Stimulated activated CD4-positive, alpha-beta T cell treated with anti-CD3 and anti-CD28 coated beads, Interleukin-12 subunit alpha, Interleukin-12 subunit beta, amount 100 ng/mL, for 48 hours (primary cell): ENCODE data around the gene ZNF785.
"Not testable (repeated sequence)": the region's sequence is repeated elsewhere in the genome, so short reads cannot be mapped to it uniquely, and the experiment has no call there.

Experiments used
- DNase-seq, 3 donors: peaks; one replicate each; pipeline ENCODE4 v3.0.0-alpha.2; 2020; ENCODE audit warnings: low read depth in 2 of 3, low spot score in 1 of 3

The ZNF785 gene

DNA sequence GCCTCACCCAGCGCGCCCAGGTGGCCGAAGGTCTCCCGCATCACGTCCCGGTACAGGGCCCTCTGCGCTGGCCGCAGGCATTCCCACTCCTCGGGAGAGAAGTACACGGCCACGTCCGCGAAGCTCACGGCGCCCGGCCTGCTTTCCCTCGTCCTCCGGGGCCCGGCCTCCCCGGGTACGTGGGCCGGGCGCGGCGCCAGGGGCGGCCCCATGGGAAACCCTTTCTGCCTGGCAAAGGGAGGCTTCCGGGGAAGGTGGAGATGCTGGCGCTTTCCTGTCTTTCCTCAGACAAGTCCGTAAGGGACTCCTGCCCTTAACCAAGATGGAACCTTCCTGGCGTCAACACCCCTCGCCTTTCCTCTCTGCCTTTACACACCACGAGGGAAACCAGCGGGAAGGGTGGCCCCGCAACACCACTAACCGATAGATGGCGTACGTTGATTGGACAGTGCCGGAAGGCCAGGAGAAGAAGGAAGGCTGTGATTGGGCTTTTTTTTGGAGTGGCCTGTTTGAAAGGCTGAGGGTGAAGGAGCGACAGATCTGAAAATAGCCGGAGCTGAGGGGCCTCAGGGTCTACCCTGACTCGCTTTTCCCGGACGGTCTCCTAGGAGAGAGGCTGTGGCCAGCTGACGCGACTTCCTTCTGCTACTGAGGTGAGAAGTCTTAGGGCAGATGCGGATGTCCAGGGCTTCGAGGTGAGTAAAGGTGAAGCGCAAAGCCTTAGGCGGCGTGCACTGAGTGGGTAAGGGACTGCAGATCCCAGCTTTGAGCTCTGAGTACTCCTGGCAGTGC is at the start of gene ZNF785:
Gene ZNF785 (minus strand): TSS at position 298 of the 792 bp plus-strand sequence. CDS start 86 bp downstream, at position 212.
- peak; percentile 88 to 92 (median 92) for DNase-seq

DNA sequence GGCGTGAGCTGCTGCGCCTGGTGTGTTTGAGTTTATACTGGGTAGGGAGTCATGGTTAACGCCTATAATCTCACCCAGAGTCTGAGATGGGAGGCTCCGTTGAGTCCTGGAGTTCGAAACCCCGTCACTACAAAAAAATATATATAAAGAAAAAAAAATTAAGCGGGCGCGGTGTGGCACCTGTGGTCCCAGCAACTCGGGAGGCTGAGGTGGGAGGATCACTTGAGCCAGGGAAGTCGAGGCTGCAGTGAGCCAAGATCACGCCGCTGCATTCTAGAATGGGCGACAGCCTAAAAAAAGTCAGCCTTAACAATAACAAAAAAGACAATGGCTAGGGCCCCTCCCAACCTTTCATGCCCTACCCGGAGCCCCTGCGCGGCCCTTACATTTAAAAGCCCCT is 48.0 kb upstream of the ZNF785 start:
- no peak for DNase-seq

DNA sequence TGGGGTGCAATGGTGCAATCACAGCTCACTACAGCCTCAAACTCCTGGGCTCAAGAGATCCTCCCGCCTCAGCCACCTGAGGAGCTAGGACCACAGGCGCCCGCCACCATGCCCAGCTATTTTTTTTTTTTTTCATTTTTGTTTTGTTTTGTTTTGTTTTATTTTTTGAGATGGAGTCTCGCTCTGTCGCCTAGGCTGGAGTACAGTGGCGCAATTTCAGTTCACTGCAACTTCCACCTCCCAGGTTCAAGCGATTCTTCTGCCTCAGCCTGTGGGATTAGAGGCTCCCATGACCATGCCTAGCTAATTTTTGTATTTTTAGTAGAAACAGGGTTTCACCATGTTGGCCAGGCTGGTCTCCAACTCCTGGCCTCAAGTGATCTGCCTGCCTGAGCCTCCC is 47.0 kb upstream of the ZNF785 start:
- not testable (repeated sequence) for DNase-seq

DNA sequence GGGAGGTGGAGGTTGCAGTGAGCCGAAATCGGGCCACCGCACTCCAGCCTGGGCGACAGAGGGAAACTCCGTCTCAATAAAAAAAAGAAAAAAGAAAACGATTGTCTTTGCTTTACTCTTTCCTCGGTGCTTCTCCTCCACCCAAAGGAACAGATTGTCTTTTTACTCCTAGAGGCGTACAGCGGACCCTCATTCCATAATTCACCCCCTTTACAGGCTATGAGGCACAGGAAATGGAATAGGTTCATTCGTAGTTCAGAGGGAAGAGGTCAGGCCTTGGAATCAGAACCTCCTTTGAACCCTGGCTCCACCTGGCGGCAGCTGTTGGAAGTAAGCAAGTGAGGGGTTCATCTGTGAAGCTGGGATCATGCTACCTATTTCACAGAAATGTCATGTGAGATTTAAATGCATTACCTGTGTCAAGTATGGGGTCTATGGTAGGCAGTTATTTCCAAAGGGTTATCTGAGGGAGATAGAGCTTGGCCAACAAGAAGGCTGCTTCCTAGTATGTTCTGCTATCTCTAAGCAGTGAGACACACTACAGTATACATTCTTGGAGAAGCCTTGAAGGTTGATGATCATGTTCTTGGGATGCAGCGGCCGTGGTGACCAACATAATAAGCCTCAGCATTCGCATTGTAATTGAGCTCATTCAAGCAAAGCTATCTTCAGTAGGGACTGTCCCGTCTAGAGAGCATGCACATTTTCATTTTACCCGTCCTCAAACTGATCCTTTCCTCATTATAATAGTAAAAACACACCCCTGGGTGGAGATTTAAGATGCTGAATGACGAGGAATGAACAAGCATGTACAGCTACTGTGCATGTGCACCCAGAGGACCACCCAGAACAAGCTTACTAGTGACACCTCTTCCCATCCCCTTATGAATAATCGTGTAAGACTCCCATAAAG is 43.4 kb upstream of the ZNF785 start:
- peak; percentile 80 to 98 (median 85) for DNase-seq

DNA sequence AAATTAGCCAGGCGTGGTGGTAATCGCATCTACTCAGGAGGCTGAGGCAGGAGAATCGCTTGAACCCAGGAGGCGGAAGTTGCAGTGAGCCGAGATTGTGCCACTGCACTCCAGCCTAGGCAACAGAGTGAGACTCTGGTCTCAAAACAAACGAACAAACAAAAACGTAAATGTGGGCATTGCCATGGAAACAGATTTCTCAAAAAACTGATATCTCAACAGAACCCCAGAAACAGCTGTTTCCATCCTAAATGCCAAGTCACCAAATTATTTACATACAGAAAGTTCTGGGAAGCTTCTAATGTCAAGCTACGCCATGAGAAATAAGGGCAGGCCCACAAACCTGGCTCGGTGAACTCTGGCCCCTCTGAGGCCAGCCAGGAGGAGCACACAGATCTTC is 40.7 kb upstream of the ZNF785 start:
- no peak for DNase-seq

DNA sequence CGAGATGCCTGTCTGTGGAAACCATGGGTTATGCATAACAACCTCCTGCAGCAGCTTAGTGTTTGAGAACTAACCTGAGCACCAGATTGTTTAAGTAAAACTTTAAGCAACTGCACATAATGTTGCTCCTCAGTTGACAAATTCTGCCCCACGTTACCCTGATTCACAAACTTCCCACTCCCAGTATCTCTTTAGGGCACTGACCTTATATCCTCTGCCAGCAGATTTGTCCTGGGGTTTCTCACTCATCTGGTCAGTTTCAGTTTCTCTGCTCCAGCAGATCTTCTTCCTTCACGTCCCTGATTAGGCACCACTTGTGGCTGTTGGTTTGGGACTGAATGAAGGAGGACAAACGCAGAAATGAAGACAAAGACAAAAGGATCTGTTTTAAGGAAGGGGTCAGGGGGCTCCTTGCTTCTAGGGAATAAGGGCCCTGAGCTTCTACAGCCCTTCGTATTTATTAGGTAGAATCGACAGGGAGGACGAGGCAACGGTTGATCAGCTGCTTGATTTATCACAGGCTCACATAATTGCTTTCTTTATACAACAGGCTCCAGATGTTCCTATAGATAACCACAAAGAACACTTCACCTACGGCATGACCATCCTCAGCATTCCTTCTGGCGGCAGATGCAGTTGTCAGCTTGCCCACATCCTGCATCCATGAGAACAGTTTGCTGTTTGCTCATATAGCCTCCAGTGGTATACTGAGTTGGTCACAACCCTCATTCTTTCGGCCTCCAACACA is 38.2 kb upstream of the ZNF785 start:
- no peak for DNase-seq

DNA sequence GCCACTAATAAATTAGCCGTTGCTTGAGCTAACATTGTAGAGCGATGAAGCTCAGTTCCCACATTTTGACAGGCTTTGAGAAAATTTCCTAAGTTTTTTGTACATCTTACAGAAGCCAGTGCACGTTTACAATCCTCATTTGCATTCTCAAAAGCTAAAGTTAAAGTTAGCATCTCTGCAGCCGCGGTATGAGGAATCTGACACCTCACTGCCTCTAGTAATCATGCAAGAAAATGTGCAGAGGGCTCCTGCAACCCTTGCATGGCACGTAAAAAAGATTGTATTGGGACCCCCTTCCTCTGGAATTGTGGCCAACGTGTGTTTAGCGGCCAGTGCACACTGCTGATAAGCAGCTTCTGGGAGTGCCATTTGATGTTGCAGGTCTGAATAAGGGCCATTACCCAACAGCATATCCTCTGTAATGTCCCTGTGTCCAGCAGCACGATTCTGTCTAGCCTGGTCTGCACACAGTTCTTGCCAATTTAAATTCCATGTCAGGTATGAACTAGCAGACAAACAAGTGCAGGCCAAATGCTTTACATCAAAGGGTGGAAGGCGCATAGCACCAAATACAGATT is 37.0 kb upstream of the ZNF785 start:
- no peak for DNase-seq

DNA sequence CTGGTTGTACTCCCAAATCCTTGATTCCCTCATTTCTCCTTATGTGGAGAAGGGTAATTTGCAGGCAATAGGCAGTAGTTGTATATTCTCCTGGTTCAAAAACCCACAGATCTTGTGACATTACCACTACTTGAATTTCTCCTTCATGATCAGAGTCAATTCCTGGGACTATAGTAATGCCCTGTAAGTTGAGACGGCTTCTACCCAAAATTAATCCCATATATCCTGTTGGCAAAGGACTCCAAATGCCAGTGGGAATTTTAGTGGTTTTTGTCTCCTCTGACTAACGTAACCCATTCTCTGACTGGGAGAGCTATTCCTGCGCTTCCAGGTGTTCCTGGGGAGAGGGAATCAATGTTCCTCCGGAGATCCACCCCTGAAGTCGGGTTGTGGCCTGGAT is 36.3 kb upstream of the ZNF785 start:
- no peak for DNase-seq

DNA sequence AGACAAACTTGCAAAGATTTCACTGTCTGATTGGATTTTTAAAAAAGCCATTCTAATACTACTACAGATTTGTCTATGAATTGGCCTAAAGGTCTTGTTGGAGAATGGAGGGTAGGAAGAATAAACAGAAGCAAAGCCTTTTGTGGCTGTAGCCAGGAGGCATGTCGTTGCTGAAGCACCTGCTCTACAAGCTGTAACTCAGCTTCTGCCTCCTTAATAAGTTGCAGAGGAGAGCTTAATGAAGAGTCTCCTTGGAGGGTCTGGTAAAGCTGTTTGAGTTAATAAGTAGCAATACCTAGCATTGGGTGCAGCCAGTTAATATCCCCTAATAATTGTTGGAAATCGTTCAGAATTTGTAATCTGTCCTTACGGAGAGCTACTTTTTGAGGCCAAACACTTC is 34.7 kb upstream of the ZNF785 start:
- no peak for DNase-seq

DNA sequence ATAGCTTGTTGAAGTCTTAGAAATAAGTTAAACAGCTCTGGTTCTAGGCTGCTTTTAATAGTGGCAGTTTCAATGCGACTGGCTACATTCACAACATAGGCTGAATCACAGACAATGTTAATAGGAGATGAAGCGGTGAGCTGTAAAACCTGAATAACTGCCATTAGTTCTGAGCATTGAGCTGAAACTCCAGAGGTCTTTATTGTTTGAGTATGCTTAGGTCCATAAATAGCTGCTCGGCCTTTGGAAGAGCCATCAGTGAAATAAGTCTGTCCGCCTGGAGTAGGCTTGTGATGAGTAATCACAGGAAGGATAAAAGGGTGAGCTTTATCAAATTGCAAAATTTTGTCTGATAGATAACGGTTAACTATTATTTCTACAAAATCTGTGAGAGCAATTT is 34.1 kb upstream of the ZNF785 start:
- DNase-seq = no peak

DNA sequence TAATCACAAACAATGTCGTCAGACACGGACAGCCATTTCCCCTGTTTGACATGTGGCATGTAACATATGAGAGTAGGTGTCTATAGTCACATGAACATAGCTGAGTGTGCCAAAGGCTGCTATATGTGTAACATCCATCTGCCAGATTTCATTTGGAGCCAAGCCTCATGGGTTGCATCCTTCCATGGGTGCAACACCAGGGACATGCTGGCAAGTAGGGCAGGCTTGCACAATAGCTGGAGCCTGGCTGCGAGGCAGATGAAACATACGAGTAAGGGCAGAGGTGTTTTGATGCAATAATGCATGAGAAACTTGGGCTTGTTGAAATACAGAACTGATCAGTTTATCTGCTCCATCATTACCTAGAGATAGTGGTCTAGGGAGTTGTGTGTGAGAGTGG is 33.7 kb upstream of the ZNF785 start:
- DNase-seq = no peak

DNA sequence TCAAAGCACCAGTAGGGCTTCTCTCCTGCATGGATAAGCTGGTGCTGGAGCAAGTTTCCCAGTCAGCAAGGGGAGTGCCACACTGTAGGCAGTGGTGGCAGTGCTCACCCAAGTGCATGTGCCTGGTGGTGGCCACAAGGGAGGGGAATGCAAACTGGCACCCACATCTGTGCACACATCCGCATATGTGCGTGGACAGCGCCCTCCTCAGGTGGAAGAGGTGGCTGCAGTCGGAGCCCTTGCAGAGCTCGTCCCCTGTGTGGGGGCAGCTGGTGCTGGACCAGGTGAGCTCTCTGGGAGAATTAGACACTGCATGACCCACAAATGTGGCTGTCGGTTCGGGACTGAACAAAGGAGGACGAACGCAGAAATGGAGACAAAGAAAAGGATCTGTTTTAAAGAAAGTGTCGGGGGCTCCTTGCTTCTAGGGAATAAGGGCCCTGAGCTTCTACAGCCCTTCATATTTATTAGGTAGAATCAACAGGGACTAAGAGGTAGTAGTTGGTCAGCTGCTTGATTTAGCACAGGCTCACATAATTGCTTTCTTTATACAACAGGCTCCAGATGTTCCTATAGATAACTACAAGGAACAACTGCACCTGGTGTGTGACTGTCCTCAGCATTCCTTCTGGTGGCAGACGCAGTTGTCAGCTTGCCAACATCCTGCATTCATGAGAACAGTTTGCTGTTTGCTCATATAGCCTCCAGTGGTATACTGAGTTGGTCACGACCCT is 30.0 kb upstream of the ZNF785 start:
- DNase-seq = peak; percentile 80 to 87 (median 80)

DNA sequence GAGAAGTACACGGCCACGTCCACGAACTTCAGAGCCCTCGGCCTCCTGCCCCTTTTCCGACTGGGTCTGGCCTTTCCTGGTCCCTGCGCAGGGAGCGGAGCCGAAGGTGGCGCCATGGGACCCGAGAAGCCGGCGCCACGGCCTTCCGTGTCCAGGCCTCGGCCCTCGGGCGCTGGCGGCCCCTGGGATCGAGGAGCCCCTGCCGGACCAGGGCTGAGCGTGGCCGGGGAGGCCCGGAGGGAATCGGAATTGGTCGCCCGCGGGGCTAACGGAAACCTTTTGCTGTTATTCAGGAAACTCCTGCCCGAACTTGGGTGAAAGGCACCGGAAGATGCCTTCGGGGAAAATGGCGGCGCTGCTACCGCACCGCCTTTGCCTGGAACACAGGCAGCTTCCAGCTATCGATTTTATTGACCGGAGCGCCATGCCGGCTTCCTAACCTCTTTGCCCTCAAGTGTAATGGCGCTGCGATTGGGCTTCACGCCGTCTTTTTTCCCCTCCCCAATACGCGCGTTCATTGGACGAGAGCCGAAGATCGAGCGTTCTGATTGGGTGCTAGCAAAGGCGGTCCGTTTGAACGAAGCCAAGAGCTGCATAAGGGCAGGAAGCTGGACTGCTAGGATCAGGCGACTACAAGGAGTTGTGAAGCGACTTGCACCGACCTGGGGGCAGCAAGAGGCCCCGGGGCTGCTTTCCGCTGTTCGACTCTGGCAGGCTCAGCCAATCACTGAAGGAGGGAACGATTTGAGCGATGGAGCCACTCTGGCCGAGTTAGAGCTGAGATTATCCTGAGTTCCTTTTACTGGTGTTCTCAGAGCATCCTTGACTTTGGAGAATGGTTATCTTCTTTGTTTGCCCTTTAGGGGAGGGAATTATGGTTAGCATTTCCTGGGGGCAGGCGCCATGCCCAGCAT is 24.7 kb upstream of the ZNF785 start, which contains the start of gene ZNF689:
Gene ZNF689 (minus strand): TSS at position 464 of the 914 bp plus-strand sequence. CDS start 348 bp downstream, at position 116.
- peak; percentile 90 to 96 (median 94) for DNase-seq

DNA sequence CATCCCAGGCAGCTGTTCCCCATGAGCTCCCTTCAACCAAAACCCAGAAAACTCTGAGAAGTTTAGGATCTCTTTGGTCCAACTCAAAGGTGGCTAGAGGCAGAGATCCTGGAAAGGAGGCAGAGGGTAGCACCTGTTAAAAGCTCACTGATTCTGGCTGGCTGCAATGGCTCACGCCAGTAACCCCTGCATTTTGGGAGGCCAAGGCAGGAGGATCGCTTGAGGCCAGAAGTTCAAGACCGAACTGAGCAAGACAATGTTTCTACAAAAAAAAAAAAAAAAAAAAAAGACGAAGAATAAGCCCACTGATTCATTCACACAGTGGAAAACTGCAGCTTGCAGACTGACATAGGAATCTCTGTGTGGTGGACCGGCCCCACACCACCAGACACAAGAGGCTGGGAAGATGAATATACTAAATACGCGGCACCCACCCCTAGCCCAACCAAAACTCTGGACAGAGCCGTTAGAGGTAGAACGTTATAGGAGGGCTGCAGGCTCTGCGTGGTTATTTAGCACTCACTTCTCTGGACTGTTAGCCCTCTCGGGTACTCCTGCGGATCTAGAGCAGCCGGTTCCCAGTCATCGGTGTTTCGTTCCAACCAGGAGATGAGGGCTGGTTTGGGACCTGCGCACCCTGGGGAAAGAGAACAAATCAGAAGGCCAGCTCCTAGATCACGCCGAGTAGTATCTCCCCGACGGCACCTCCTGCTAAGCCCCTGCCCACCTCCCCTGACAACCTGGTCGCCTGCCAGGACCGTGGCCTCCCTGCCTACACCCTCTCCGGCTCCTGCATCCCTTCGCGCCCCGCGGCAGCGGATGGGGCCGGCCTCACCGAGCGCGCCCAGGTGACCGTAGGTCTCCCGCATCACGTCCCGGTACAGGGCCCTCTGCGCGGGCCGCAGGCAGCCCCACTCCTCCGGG is 23.8 kb upstream of the ZNF785 start:
- DNase-seq = peak in 2 of 3 donors; percentile 26 to 35

DNA sequence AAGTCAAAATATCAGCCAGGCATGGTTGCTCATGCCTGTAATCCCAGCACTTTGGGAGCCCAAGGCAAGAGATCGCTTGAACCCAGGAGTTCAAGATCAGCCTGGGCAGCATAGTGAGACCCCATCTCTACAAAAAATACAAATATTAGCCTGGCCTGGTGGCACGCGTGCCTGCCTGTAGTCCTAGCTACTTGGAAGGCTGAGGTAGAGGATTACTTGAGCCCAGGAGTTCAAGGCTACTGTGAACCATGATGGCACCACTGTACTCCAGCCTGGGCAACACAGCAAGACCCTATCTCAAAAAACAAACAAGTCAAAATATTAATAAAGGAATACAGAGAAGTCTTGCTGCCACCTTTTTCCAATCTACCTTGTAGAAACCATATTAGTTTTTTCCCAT is 20.5 kb upstream of the ZNF785 start:
- DNase-seq = no peak

DNA sequence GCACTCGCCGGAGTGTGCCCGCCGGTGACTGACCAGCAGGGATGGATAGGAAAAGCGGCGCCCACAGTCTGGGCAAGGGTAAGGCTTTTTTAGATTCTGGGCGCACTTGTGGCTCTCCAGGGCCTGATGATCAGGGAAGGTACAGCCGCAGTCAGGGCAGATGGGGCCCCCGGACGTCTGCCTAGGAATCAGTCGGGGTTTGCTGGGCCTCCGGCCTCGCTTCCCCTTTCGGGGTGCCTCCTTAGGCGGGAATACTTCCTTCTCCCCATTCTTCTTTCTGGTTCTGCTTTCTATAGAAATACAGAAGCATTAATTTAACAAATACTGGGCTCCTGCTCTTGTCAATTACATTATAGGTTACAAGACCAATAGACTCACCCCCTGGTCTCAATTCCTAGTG is 19.7 kb upstream of the ZNF785 start:
- no peak for DNase-seq

DNA sequence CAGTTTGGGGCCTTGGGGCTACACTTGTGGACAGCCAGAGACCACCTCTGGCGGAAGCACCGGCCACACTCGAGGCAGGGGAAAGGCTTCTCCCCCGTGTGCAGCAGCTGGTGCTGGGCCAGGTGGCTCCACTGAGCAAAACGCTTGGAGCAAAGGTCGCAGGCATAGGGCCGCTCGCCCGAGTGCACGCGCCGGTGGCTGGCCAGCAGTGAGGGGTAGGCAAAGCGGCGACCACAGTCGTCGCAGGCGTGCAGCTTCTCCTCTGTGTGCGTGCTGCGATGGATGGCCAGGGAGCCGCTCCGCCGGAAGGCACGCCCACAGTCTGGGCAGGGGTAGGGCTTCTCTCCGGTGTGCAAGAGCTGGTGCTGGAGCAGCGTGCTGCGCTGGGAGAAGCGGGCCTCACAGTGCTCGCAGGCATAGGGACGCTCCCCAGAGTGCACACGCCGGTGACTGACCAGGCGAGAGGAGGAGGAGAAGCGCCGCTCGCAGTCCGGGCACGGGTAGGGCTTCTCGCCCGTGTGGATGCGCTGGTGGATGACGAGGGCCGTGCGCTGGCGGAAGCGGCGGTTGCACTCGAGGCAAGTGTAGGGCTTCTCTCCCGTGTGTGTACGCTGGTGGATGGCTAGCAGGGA is 18.9 kb upstream of the ZNF785 start:
- no peak for DNase-seq

DNA sequence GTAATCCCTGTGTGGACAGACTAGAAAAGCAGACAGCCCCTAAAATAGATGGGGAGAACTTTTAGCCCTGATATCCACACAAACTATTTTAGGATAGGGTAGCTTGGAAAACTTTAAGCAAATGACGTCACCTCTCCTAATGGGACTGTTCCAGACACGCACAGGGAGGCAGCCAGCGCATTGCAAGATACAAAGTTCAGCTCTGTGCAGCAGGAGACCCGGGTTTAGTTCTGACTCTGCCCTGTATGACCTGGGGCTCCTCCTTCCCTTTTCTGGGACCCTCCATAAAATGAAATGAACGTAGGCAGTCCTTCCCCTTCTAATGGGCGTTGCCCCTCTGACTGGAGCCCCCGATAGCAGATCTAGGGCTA is 18.4 kb upstream of the ZNF785 start:
- no peak for DNase-seq
